NT2/D1 (cell line): ENCODE data around the gene FBXO38.

Experiments used
- DNase-seq: peaks from one replicate; pipeline ENCODE4 v3.0.0-alpha.2; 2011; ENCODE audit warnings: low read depth, low spot score
- H3K27me3 ChIP-seq: 2 replicates; pipeline ENCODE4 v1.6.0; 2011; ENCODE audit warnings: mild to moderate bottlenecking; ENCODE audit not compliant: insufficient read length, insufficient read depth
- H3K36me3 ChIP-seq: 2 replicates; pipeline ENCODE4 v1.6.1; 2011; ENCODE audit warnings: mild to moderate bottlenecking, low read length, mixed read lengths; ENCODE audit not compliant: insufficient read depth, insufficient read length
- H3K4me1 ChIP-seq: 2 replicates; pipeline ENCODE4 v1.5.1; 2011; ENCODE audit not compliant: insufficient read depth, insufficient read length
- H3K4me3 ChIP-seq: 2 replicates; pipeline ENCODE4 v1.5.1; 2011; ENCODE audit warnings: low read depth; ENCODE audit not compliant: insufficient read length
- H3K9ac ChIP-seq: 2 replicates; pipeline ENCODE4 v1.6.0; 2011; ENCODE audit warnings: low read depth; ENCODE audit not compliant: insufficient read length
- H3K9me3 ChIP-seq: 2 replicates; pipeline ENCODE4 v1.5.1; 2011; ENCODE audit warnings: mild to moderate bottlenecking, low read length; ENCODE audit not compliant: insufficient read depth
- SUZ12 ChIP-seq: IDR thresholded peaks from 2 replicates; pipeline ENCODE4 v1.6.1; 2011; ENCODE audit not compliant: insufficient read length, insufficient read depth; ENCODE audit errors: extremely low read depth
- YY1 ChIP-seq: IDR thresholded peaks from 2 replicates; pipeline ENCODE4 v1.6.1; 2011; ENCODE audit not compliant: insufficient read length, insufficient read depth
- ZNF274 ChIP-seq: IDR thresholded peaks from 2 replicates; pipeline ENCODE4 v1.6.1; 2011; ENCODE audit warnings: mild to moderate bottlenecking, low read depth, low read length

FBXO38 gene

DNA sequence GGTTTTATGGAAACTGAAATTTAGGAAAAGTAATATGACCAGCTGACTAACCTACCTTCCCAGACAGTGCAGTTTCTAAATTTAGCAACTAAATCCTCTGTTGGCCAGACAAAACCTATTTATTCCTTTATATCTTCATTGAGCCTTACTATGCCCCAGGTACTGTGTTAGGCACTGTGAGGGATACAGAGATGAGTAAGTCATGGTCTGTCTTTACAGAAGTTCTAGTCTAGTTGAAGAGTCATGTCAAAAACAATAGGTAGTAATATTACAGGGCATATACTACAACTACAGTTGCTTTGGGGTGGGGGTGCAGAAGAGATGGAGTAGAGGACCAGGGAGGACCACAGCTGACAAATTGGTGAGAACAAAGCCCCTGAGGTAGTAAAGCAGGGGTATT lies 42.8 kb downstream of the FBXO38 start:
- Histone ChIP-seq H3K4me3 (no peak overlapping the region), H3K36me3 (peaks cover 72% of the 10 kb centered on the region), H3K9me3 (no peaks in the 10 kb centered on the region), H3K9ac (no peak overlapping the region), H3K27me3 (no peaks in the 10 kb centered on the region), H3K4me1 (no peaks in the 10 kb centered on the region)
- no peak for DNase-seq
- TF ChIP-seq YY1, result no peak
- no peak for TF ChIP-seq ZNF274
- TF ChIP-seq SUZ12, result no peak

GRCh38 chr5:148427370-148428042 lies 43.7 kb downstream of the FBXO38 start:
- TF ChIP-seq ZNF274 (no peak), YY1 (no peak), SUZ12 (no peak)
- no peak overlapping the region for H3K9ac ChIP-seq
- H3K9me3 ChIP-seq, result no peaks in the 10 kb centered on the region
- H3K4me3 ChIP-seq, result no peak overlapping the region
- no peaks in the 10 kb centered on the region for H3K27me3 ChIP-seq
- no peaks in the 10 kb centered on the region for H3K4me1 ChIP-seq
- peaks cover 66% of the 10 kb centered on the region for H3K36me3 ChIP-seq
- no peak for DNase-seq

DNA sequence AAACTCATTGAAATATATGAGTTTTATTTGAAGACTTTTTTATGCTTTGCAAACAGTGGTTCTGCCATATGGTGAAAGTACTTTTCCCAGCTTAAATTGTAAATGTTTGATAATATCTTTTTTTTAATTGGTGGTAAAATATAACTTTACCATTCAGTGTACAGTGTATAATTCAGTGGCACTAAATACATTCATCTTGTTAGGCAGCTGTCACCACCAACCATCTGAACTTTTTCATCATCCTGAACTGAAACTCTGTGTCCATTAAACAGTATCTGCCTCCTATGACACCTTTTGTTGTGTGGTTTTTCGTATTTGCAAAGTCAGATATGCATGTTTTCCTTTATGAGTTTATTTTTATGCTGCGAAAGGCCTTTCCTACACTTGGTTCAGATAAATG lies 45.1 kb downstream of the FBXO38 start:
- H3K4me3 ChIP-seq, result no peak overlapping the region
- peaks cover 68% of the 10 kb centered on the region for H3K36me3 ChIP-seq
- no peaks in the 10 kb centered on the region for H3K9me3 ChIP-seq
- no peaks in the 10 kb centered on the region for H3K4me1 ChIP-seq
- H3K27me3 ChIP-seq, result no peaks in the 10 kb centered on the region
- no peak overlapping the region for H3K9ac ChIP-seq
- no peak for DNase-seq
- TF ChIP-seq ZNF274 (no peak), SUZ12 (no peak), YY1 (no peak)

DNA sequence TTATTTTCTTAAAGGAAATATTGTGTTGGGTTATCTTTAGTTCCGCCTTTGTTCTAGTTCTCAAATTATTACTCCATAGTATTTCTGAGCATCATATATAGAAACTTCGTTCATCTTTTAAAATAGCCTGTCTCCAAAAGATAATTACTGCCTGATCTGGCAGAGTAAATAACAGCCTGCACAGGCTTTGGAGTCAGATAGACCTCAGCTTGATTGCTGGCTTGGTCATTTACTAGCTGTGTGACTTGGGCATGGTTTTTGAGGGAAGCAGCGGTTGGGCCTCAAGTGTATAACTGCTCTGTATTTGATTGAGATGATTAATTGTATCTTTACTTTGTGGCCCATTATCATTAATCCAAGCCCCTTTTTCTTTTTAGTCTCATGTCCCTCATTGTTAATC lies 50.1 kb downstream of the FBXO38 start:
- Histone ChIP-seq H3K9me3 (no peaks in the 10 kb centered on the region), H3K27me3 (no peaks in the 10 kb centered on the region), H3K4me3 (no peak overlapping the region), H3K36me3 (peaks cover 53% of the 10 kb centered on the region), H3K9ac (no peak overlapping the region), H3K4me1 (no peaks in the 10 kb centered on the region)
- no peak for DNase-seq
- no peak for TF ChIP-seq ZNF274
- no peak for TF ChIP-seq YY1
- no peak for TF ChIP-seq SUZ12

DNA sequence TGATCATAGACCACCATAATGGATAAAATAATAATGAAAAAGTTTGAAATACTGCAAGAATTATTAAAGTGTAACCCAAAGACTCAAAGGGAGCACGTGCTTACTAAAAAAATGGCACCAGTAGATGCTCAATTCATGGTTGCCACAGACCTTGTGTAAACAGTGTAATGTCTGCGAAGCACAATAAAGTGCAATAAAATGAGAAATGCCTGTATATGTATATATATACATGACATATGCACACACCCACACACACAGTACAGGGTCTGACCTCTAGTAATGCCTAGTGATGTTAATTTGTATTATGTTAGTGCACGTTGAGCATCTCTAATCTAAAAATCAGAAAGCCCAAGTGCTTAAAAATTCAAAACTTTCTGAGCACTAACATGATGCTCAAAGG lies 52.3 kb downstream of the FBXO38 start:
- Histone ChIP-seq H3K9me3 (no peaks in the 10 kb centered on the region), H3K4me3 (no peak overlapping the region), H3K36me3 (peaks cover 66% of the 10 kb centered on the region), H3K27me3 (no peaks in the 10 kb centered on the region), H3K4me1 (no peaks in the 10 kb centered on the region), H3K9ac (no peak overlapping the region)
- no peak for DNase-seq
- TF ChIP-seq YY1 (no peak), SUZ12 (no peak), ZNF274 (no peak)

DNA sequence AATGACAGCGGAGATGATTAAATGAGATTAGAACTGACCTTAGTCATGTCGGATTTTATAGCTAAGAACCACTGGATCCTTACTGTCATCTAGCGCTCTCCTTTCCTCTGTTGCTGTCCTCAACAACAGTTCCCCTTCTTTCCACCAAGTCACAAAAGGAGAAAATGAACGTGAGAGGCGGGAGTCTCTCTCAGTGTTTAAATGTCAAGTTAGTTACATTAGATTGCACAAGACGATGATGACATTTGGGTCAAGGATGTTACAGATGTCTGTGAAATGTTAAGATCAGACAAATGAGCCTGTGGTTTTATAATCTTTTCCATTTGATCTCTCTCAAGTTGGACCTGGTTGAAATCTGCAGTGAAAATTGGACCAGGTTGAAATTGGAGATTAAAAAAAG lies 53.5 kb downstream of the FBXO38 start:
- H3K36me3 ChIP-seq, result peaks cover 73% of the 10 kb centered on the region

DNA sequence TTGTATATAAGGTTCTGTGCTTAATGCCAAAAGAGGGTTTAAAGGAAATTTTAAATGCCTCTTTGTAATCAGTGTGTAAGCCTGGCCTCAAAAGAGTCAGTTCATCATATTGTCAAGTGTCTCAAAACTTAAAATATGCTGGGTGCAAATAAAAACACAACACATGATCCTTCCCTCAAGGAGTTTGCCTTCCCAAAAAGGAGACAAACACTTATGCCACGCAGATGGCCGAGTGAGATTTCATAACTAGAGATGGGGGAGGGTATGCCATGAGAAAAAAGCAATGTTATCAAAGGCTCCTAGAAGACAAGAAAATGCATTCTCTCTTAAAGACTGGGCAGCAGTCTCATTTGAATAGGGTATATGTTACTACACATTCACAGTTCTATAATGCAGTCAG lies 55.2 kb downstream of the FBXO38 start:
- TF ChIP-seq ZNF274 (no peak), YY1 (no peak), SUZ12 (no peak)
- Histone ChIP-seq H3K4me3 (no peak overlapping the region), H3K4me1 (no peaks in the 10 kb centered on the region), H3K9ac (no peak overlapping the region), H3K9me3 (no peaks in the 10 kb centered on the region), H3K36me3 (peaks cover 64% of the 10 kb centered on the region), H3K27me3 (no peaks in the 10 kb centered on the region)
- no peak for DNase-seq

More for the DNA sequence above, 53.5 kb downstream of the FBXO38 start:
- H3K27me3 ChIP-seq, result no peaks in the 10 kb centered on the region
- no peak for TF ChIP-seq ZNF274
- TF ChIP-seq SUZ12, result no peak
- TF ChIP-seq YY1, result no peak
- H3K4me1 ChIP-seq, result no peaks in the 10 kb centered on the region
- no peak for DNase-seq
- no peaks in the 10 kb centered on the region for H3K9me3 ChIP-seq
- no peak overlapping the region for H3K9ac ChIP-seq
- H3K4me3 ChIP-seq, result no peak overlapping the region
